Ishikawa (cell line): Measurements from ENCODE around the gene CALHM1.

Experiments
- CREB1 ChIP-seq: IDR thresholded peaks from 2 replicates; pipeline ENCODE4 v1.6.1; 2012; ENCODE audit warnings: low read depth
- EGR1 ChIP-seq: IDR thresholded peaks from 2 replicates; pipeline ENCODE4 v1.6.1; 2012
- EP300 ChIP-seq: IDR thresholded peaks from 2 replicates; pipeline ENCODE4 v1.6.1; 2012; ENCODE audit warnings: borderline replicate concordance
- FOXM1 ChIP-seq: IDR thresholded peaks from 2 replicates; pipeline ENCODE4 v1.6.1; 2012; ENCODE audit warnings: low read depth, borderline replicate concordance
- RAD21 ChIP-seq: IDR thresholded peaks from 2 replicates; pipeline ENCODE4 v1.6.1; 2012; ENCODE audit warnings: low read depth
- TAF1 ChIP-seq: IDR thresholded peaks from 2 replicates; pipeline ENCODE4 v1.6.1; 2012; ENCODE audit warnings: low read depth, mild to moderate bottlenecking
- TCF12 ChIP-seq: IDR thresholded peaks from 2 replicates; pipeline ENCODE4 v1.6.1; 2012; ENCODE audit warnings: low read depth
- USF1 ChIP-seq: IDR thresholded peaks from 2 replicates; pipeline ENCODE4 v1.6.1; 2012
- YY1 ChIP-seq: IDR thresholded peaks from 2 replicates; pipeline ENCODE4 v1.6.1; 2012; ENCODE audit warnings: low read depth
- TF ChIP-seq, protein P1 (sequence below): IDR thresholded peaks from 2 replicates; pipeline ENCODE4 v1.6.1; 2012; ENCODE audit warnings: low read depth, mild to moderate bottlenecking

DNA sequence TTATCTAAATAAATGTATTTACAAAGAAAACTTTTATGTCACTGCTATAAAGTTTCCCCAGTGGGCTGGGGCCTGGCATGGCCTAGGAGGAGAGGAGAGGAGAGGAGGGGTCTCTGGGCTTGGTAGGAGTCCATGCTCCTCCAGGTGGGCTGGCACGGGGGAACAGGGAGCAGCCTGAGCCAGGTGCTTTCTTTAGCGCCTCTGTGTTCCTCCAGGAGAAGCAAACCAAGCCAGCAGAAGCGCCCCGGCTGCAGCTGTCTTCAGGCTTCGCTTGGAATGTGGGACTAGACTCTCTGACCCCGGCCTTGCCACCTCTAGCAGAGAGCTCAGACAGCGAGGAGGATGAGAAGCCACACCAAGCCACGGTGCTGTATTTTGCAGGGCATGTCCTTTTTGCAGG, 17.1 kb downstream of the CALHM1 start:
- TF ChIP-seq EGR1, result no peak
- no peak for TF ChIP-seq TAF1
- TF ChIP-seq RAD21, result no peak
- TF ChIP-seq YY1, result no peak
- TF ChIP-seq TCF12, result no peak
- TF ChIP-seq EP300, result no peak
- no peak for TF ChIP-seq FOXM1
- TF ChIP-seq CREB1, result no peak
- no peak for TF ChIP-seq USF1
- TF ChIP-seq, protein P1, sequence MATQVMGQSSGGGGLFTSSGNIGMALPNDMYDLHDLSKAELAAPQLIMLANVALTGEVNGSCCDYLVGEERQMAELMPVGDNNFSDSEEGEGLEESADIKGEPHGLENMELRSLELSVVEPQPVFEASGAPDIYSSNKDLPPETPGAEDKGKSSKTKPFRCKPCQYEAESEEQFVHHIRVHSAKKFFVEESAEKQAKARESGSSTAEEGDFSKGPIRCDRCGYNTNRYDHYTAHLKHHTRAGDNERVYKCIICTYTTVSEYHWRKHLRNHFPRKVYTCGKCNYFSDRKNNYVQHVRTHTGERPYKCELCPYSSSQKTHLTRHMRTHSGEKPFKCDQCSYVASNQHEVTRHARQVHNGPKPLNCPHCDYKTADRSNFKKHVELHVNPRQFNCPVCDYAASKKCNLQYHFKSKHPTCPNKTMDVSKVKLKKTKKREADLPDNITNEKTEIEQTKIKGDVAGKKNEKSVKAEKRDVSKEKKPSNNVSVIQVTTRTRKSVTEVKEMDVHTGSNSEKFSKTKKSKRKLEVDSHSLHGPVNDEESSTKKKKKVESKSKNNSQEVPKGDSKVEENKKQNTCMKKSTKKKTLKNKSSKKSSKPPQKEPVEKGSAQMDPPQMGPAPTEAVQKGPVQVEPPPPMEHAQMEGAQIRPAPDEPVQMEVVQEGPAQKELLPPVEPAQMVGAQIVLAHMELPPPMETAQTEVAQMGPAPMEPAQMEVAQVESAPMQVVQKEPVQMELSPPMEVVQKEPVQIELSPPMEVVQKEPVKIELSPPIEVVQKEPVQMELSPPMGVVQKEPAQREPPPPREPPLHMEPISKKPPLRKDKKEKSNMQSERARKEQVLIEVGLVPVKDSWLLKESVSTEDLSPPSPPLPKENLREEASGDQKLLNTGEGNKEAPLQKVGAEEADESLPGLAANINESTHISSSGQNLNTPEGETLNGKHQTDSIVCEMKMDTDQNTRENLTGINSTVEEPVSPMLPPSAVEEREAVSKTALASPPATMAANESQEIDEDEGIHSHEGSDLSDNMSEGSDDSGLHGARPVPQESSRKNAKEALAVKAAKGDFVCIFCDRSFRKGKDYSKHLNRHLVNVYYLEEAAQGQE, result no peak
